ENCODE data around the gene KRTAP5-7. TPM values are rescaled to one million over a fixed set of nuclear protein-coding genes. Genes with fewer than 3 reads are reported as not detected.
A peak's percentile ranks its signal among the peaks of the same experiment; 100 is the strongest.

The KRTAP5-7 gene
- total RNA-seq, 2 donors from 2014 or later: 0.26 TPM; not detected in 1

DNA sequence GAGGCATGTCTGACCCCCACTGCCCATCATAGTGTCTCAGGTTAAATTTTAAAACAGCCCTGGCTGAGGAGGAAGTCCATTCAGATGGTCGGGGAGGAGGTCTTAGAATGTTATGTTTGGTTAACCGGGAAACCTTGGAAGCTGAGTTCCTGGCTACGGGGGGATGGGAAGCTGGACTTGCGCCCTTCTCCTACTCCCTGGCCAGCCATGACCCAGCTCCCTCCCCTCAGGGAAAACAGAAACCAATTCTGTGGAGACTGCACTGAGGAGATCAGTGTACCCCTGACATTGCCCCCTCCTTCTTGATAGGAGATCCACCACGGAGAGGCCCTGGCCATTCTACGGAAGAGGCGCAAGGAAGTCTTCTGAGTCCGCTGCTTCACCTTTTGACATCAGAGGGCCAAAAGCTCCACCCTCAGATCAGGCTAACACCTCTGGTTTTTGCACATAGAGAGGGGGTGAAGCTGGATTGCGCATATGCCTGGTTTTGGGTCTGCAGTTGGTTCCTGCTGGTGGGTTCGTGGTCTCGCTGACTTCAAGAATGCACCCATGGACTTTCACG, 18.4 kb downstream of the KRTAP5-7 start:
- no peak for DNase-seq (ENCODE audit: low spot score)
- Mint-ChIP-seq H3K4me1 (ENCODE audit: low read depth in 2 of 2) (peaks cover 9 to 12% of the 10 kb centered on the region in 2 donors), H3K4me3 (no peak overlapping the region), H3K27me3 (peaks cover 27 to 35% of the 10 kb centered on the region in 2 donors), H3K27ac (no peak overlapping the region), H3K9me3 (no peaks in the 10 kb centered on the region), H3K36me3 (no peaks in the 10 kb centered on the region)
- ATAC-seq: no peak

DNA sequence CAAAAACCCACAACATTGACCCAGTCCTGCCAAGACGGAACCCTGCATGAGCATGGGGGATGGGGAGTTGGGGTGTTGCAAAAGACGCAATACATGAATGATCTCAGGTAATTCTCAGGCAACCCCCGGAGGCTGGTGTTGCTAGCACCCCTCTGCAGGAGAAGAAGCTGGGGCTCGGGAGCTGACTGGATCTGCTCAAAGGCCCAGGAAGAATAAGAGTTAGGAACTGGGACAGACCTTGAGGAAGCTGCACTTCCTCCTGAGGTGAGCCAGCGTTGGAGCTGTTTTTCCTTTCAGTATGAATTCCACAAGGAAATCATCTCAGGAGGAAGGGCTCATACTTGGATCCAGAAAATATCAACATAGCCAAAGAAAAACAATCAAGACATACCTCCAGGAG, 21.1 kb downstream of the KRTAP5-7 start, which contains the start of gene KRTAP5-9:
Gene KRTAP5-9 (plus strand): TSS at position 301 of the 400 bp plus-strand sequence. CDS start 238 bp downstream, outside the sequence.
- no peak for DNase-seq (ENCODE audit: low spot score)
- peaks cover 8 to 9% of the 10 kb centered on the region in 2 donors for H3K4me1 Mint-ChIP-seq (ENCODE audit: low read depth in 2 of 2)
- no peak within 1 kb of the TSS for H3K27ac Mint-ChIP-seq
- ATAC-seq: no peak
- no peaks in the 10 kb centered on the region for H3K9me3 Mint-ChIP-seq
- H3K27me3 Mint-ChIP-seq: peaks cover 25 to 39% of the 10 kb centered on the region in 2 donors
- H3K4me3 Mint-ChIP-seq: no peak within 1 kb of the TSS
- no peaks in the 10 kb centered on the region for H3K36me3 Mint-ChIP-seq

DNA sequence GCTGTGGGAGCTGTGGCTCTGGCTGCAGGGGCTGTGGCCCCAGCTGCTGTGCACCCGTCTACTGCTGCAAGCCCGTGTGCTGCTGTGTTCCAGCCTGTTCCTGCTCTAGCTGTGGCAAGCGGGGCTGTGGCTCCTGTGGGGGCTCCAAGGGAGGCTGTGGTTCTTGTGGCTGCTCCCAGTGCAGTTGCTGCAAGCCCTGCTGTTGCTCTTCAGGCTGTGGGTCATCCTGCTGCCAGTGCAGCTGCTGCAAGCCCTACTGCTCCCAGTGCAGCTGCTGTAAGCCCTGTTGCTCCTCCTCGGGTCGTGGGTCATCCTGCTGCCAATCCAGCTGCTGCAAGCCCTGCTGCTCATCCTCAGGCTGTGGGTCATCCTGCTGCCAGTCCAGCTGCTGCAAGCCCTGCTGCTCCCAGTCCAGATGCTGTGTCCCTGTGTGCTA, 21.7 kb downstream of the KRTAP5-7 start:
- no peaks in the 10 kb centered on the region for H3K9me3 Mint-ChIP-seq
- no peaks in the 10 kb centered on the region for H3K36me3 Mint-ChIP-seq
- peaks cover 25 to 39% of the 10 kb centered on the region in 2 donors for H3K27me3 Mint-ChIP-seq
- DNase-seq (ENCODE audit: low spot score) (no peak), ATAC-seq (no peak)
- H3K4me1 Mint-ChIP-seq (ENCODE audit: low read depth in 2 of 2): peaks cover 2 to 4% of the 10 kb centered on the region in 2 donors
- no peak overlapping the region for H3K27ac Mint-ChIP-seq
- H3K4me3 Mint-ChIP-seq: no peak overlapping the region

DNA sequence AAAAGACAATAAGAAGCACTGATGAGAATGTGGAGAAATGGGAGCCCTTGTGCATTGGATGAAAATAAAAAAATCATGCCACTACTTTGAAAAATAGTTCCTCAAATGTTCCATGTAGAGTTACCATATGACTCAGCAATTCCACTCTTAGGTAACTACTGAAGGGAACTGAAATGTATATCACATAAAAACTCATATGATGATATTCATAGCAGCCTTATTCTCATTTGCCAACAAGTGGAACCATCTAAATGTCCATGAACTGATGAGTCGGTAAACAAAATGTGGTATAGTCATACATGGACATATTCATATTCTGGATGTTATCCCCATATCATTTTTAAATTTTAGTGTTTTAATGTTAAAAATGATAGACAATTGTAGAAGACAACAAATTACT, 24.6 kb downstream of the KRTAP5-7 start:
- no peaks in the 10 kb centered on the region for H3K36me3 Mint-ChIP-seq
- H3K4me1 Mint-ChIP-seq (ENCODE audit: low read depth in 2 of 2): no peaks in the 10 kb centered on the region
- no peak overlapping the region for H3K4me3 Mint-ChIP-seq
- no peak for ATAC-seq
- DNase-seq (ENCODE audit: low spot score): no peak
- H3K27ac Mint-ChIP-seq: no peak overlapping the region
- H3K27me3 Mint-ChIP-seq: peaks cover 20 to 42% of the 10 kb centered on the region in 2 donors
- no peaks in the 10 kb centered on the region for H3K9me3 Mint-ChIP-seq

DNA sequence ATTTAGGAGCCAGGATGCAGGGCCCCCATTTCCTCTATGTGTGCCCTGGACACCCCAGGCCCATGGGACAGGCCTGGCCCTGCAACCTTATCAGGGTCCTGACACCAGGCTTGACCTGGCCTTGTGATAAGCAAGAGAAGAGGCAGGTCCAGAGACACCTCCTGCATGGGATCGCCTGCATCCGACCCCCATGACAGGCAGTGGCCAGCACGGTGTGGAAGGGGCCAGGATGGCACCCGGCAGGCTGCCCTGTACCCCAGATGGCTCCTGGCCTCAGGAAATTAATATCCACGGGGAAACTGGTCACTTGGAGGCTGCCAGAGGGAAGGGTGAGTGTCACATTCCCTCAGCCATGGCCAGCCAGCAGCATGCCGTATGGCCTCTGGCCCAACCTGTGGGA, 27.9 kb downstream of the KRTAP5-7 start:
- Mint-ChIP-seq H3K27me3 (peaks cover 10 to 26% of the 10 kb centered on the region in 2 donors), H3K4me1 (ENCODE audit: low read depth in 2 of 2) (no peaks in the 10 kb centered on the region), H3K36me3 (no peaks in the 10 kb centered on the region), H3K9me3 (no peaks in the 10 kb centered on the region), H3K27ac (no peak overlapping the region), H3K4me3 (no peak overlapping the region)
- DNase-seq (ENCODE audit: low spot score) (no peak), ATAC-seq (peak; percentile 13 to 36)

DNA sequence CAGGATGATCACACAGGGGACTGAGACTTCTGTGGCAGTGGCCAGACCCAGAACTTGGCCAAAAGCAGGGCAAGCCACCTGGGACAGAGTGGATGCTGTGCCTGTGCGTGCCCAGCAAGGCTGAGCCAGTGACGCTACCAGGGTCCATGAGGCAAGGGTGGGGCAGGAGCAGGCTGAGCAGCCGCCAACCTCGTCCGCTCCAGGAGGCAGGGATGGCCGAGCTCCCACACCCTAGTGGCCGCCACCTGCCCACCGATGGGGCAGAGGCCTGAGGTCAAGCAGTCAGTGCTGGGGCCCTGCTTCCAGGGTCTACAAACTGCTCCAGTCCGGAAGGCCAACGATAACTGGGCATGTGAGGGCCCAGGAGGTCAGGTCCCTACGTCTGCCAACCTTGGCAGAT, 28.4 kb downstream of the KRTAP5-7 start:
- no peak for DNase-seq (ENCODE audit: low spot score)
- Mint-ChIP-seq H3K4me3 (no peak overlapping the region), H3K27me3 (peaks cover 5 to 22% of the 10 kb centered on the region in 2 donors), H3K27ac (no peak overlapping the region), H3K4me1 (ENCODE audit: low read depth in 2 of 2) (no peaks in the 10 kb centered on the region), H3K9me3 (no peaks in the 10 kb centered on the region), H3K36me3 (no peaks in the 10 kb centered on the region)
- ATAC-seq: peak in 1 of 2 donors; percentile 6

DNA sequence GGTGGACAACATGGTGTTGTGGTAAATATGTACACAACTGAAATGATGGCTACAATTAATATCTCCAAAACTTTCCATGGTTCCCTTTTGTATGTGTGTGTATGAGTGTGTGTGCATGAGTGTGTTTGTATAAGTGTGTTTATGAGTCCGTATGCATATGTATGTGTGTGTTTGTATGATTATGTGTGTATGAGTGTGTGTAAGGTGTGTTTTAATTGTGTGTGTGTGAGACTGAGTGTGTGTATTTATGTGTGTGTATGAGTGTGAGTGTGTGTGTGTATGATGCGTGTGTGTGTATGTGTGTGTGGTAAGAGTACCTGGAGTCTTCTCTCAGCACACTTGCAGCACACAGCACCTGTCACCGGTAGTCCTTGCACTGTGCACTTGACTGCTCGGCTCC, 29.0 kb downstream of the KRTAP5-7 start:
- H3K4me1 Mint-ChIP-seq (ENCODE audit: low read depth in 2 of 2): no peaks in the 10 kb centered on the region
- H3K27me3 Mint-ChIP-seq: peaks cover 7 to 22% of the 10 kb centered on the region in 2 donors
- DNase-seq (ENCODE audit: low spot score) (no peak), ATAC-seq (no peak)
- H3K4me3 Mint-ChIP-seq: no peak overlapping the region
- H3K36me3 Mint-ChIP-seq: no peaks in the 10 kb centered on the region
- no peaks in the 10 kb centered on the region for H3K9me3 Mint-ChIP-seq
- H3K27ac Mint-ChIP-seq: no peak overlapping the region

DNA sequence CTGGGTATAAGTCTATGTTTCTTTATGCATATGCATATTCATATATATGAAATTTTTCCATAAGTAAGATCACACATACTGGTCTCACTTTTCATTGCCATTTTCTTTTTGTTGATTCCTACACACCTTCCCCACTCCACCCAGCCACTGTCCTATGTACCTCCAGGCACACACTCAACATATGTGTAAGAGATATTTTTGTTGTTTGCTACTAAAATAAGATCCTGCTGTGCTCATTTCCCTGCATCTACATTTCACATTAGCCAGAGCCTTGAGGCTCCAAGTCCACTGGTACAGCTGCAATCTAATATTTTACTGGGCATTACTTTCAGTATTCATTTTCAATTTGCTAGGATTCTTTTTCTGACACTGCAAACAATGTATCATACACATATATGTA, 30.2 kb downstream of the KRTAP5-7 start:
- Mint-ChIP-seq H3K4me1 (ENCODE audit: low read depth in 2 of 2) (no peaks in the 10 kb centered on the region), H3K9me3 (no peaks in the 10 kb centered on the region), H3K27ac (no peak overlapping the region), H3K36me3 (no peaks in the 10 kb centered on the region), H3K4me3 (no peak overlapping the region), H3K27me3 (peaks cover 13 to 26% of the 10 kb centered on the region in 2 donors)
- ATAC-seq (no peak), DNase-seq (ENCODE audit: low spot score) (no peak)

DNA sequence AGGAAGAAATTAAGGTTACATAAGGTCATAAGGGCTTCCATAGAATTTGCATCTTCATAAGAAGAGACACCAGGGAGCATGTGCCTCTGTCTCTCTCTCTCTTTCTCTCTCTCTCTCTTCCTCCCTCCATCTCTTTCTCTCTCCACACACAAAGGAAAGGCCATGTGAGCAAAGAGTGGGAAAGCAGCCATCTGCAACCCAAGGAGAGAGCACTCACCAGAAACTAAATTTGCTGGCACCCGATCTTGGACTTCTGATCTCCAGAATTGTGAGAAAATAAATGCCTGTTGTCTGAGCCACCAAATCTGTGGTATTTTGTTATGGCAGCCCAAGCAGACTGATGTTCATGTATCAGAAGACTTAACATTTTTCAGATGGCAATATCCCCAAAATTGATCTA, 31.9 kb downstream of the KRTAP5-7 start:
- ATAC-seq (no peak), DNase-seq (ENCODE audit: low spot score) (no peak)
- H3K4me1 Mint-ChIP-seq (ENCODE audit: low read depth in 2 of 2): peaks cover 0 to 5% of the 10 kb centered on the region in 2 donors
- H3K9me3 Mint-ChIP-seq: no peaks in the 10 kb centered on the region
- H3K36me3 Mint-ChIP-seq: no peaks in the 10 kb centered on the region
- peaks cover 23 to 43% of the 10 kb centered on the region in 2 donors for H3K27me3 Mint-ChIP-seq
- no peak overlapping the region for H3K4me3 Mint-ChIP-seq
- no peak overlapping the region for H3K27ac Mint-ChIP-seq

DNA sequence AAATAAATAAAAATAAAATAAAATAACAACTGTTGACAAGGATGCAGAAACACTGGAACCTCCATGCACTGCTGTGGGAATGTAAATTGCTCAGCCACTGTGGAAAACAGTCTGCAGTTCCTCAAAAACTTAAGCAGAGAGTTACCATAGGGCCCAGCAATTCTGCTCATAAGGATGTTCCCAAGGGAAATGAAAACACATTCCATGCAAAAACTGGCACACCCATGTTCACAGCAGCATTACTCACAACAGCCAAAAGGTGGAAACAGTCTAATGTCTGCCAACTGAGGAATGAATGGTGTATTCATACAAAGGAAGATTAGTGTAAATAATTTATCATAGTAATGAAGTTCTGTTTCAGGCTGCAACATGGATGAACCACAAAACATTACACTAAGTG, 35.1 kb downstream of the KRTAP5-7 start:
- no peak overlapping the region for H3K4me3 Mint-ChIP-seq
- no peak overlapping the region for H3K27ac Mint-ChIP-seq
- H3K36me3 Mint-ChIP-seq: no peaks in the 10 kb centered on the region
- DNase-seq (ENCODE audit: low spot score): no peak
- H3K9me3 Mint-ChIP-seq: no peaks in the 10 kb centered on the region
- peaks cover 0 to 5% of the 10 kb centered on the region in 2 donors for H3K4me1 Mint-ChIP-seq (ENCODE audit: low read depth in 2 of 2)
- peaks cover 35 to 53% of the 10 kb centered on the region in 2 donors for H3K27me3 Mint-ChIP-seq
- ATAC-seq: no peak

DNA sequence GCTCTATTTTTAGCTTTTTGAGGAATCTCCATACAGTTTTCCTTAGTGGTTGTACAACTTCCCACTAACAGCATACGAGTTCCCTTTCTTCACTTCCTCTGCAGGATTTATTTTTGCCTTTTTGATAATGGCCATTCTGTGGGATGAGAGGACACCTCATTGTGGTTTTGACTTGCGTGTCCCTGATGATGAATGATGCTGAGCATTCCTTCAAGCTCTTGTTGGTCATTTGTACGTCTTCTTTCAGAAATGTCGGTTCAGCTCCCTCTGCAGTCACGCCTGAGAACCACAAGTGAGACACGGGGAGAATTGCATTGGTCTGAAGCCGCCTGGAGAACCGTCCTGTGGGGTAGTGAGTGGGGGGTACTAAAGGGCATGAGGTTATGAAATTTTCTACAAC, 36.3 kb downstream of the KRTAP5-7 start:
- Mint-ChIP-seq H3K27ac (no peak overlapping the region), H3K4me1 (ENCODE audit: low read depth in 2 of 2) (peaks cover 0 to 5% of the 10 kb centered on the region in 2 donors), H3K27me3 (peaks cover 38 to 53% of the 10 kb centered on the region in 2 donors), H3K9me3 (no peaks in the 10 kb centered on the region), H3K36me3 (no peaks in the 10 kb centered on the region), H3K4me3 (no peak overlapping the region)
- DNase-seq (ENCODE audit: low spot score): no peak
- no peak for ATAC-seq

DNA sequence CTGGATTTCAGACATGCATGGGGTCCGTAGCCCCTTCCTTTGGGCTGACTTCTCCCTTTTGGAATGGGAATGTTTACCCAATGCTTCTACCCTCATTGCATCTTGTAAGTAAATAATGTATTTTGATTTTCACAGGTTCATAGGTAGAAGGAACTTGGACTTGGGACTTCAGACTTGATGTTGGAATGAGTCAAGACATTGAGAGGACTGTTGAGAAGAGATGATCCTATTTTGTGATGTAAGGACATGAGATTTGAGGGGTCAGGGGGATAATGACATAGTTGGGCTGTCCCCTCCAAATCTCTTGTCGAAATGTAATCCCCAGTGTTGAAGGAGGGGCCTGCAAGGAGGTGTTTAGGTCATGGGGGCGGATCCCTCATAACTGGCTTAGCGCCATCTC, 37.4 kb downstream of the KRTAP5-7 start:
- Mint-ChIP-seq H3K27me3 (peaks cover 34 to 53% of the 10 kb centered on the region in 2 donors), H3K36me3 (no peaks in the 10 kb centered on the region), H3K4me1 (ENCODE audit: low read depth in 2 of 2) (peaks cover 0 to 5% of the 10 kb centered on the region in 2 donors), H3K9me3 (no peaks in the 10 kb centered on the region), H3K4me3 (no peak overlapping the region), H3K27ac (no peak overlapping the region)
- ATAC-seq (no peak), DNase-seq (ENCODE audit: low spot score) (no peak)

DNA sequence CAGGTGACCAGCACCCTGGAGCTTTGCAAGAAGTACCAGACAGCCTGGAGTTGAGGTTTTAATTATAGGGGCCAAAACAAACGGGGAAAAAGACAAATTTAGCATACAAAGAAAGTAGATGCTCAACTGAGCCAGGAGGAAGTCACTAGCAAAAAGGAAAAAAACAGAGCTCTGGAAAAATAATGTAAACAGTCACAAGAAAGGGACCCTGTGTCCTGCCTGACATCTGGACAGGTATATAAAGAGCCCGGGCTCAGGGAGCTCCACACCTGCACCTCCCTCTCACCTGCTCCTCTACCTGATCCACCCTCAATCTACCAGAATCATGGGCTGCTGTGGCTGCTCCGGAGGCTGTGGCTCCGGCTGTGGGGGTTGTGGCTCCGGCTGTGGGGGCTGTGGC, 38.2 kb downstream of the KRTAP5-7 start, which contains the start of gene KRTAP5-10:
Gene KRTAP5-10 (plus strand): TSS at position 301 of the 400 bp plus-strand sequence. CDS start 25 bp downstream, at position 326.
- Mint-ChIP-seq H3K9me3 (no peaks in the 10 kb centered on the region), H3K27me3 (peaks cover 34 to 54% of the 10 kb centered on the region in 2 donors), H3K27ac (no peak within 1 kb of the TSS), H3K36me3 (no peaks in the 10 kb centered on the region), H3K4me1 (ENCODE audit: low read depth in 2 of 2) (peaks cover 0 to 5% of the 10 kb centered on the region in 2 donors), H3K4me3 (no peak within 1 kb of the TSS)
- DNase-seq (ENCODE audit: low spot score) (no peak), ATAC-seq (no peak)

DNA sequence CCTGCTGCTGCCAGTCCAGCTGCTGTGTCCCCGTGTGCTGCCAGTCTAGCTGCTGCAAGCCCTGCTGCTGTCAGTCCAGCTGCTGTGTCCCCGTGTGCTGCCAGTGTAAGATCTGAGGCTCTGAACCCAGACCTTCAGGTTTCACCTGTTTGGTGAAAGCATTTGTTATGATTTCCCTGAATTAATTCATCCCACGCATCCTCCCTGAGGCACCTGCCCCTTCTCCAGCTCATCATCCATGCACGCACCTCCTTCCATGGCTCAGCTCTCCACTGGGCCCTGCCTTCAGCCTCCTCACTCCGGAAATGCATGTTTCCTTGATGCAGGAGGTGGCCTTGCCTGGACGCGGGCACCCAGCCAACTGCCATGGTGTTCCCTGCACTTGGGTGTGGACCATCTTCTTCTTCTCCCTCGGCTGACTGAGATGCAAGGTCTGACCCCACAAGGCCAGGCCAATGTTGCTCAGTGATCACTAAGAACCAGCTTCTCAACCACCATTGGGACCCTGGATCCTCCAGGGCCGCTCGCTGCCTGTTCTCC, 39.1 kb downstream of the KRTAP5-7 start:
- H3K36me3 Mint-ChIP-seq: no peaks in the 10 kb centered on the region
- peaks cover 0 to 5% of the 10 kb centered on the region in 2 donors for H3K4me1 Mint-ChIP-seq (ENCODE audit: low read depth in 2 of 2)
- no peak for DNase-seq (ENCODE audit: low spot score)
- H3K27me3 Mint-ChIP-seq: peaks cover 36 to 55% of the 10 kb centered on the region in 2 donors
- H3K9me3 Mint-ChIP-seq: no peaks in the 10 kb centered on the region
- H3K27ac Mint-ChIP-seq: no peak overlapping the region
- ATAC-seq: no peak
- H3K4me3 Mint-ChIP-seq: no peak overlapping the region

All from natural killer cell treated with Interleukin-12 subunit alpha and Interleukin-12 subunit beta and Interleukin-15 and Interleukin-18, amount 100 ng/mL, for 72 hours (primary cell).